ENCODE data around the gene PCDHB15.

The PCDHB15 gene

DNA sequence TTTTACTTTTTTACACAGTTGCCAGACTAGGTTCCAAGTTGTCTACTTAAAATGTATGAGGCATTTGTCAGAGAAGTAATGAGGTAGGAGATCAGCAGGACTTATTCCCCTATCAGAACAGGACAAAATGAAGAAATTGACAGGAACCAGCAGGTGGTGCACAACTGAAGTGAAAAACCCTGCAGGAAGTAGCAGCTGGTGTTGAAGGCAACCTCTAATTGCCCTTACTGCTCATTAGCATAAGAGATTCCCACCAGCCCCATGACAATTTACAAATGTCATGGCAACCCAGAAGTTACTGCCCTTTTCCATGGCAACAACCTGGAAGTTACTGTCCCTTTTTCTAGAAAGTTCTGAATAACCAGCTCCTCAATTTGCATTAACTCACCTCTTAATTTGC lies 5.4 kb downstream of the PCDHB15 start:
- DNase-seq (ENCODE audit: low spot score), result no peak

DNA sequence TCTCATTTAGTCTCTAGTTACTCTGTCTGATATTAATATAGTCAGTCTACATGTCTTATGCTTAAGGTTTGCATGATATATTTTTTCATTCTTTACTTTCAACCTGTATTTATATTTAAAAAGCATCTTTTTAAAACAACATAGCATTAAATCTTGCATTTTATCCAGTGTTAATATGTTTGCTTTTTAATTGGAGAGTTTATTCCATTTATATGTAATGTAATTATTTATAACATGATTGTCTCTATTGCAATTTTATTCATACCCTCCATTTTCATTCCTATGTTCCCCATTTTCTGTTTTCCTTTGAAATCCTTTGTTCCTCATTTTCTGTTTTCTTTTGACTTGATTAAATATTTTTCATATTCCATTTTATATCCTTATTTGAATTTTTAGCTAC lies 13.3 kb downstream of the PCDHB15 start:
- DNase-seq (ENCODE audit: low spot score), result no peak

DNA sequence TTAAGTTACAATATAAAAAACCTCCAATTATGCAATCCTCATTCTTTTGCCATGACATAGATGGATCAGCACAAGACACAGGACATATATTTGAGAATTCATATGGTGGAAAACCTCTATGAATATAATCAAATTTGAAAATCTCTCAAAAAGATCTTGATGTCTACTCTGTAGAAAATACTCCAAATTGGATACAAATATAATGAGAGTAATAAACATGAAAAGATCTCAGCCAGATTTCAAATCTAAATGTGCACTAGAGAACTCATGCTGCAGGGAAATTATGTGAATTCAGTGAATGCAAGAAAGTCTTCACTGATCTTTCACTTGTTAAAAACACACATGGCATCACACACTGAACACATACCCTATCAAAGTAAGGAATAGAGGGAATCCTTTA lies 13.8 kb downstream of the PCDHB15 start:
- no peak for DNase-seq (ENCODE audit: low spot score)

DNA sequence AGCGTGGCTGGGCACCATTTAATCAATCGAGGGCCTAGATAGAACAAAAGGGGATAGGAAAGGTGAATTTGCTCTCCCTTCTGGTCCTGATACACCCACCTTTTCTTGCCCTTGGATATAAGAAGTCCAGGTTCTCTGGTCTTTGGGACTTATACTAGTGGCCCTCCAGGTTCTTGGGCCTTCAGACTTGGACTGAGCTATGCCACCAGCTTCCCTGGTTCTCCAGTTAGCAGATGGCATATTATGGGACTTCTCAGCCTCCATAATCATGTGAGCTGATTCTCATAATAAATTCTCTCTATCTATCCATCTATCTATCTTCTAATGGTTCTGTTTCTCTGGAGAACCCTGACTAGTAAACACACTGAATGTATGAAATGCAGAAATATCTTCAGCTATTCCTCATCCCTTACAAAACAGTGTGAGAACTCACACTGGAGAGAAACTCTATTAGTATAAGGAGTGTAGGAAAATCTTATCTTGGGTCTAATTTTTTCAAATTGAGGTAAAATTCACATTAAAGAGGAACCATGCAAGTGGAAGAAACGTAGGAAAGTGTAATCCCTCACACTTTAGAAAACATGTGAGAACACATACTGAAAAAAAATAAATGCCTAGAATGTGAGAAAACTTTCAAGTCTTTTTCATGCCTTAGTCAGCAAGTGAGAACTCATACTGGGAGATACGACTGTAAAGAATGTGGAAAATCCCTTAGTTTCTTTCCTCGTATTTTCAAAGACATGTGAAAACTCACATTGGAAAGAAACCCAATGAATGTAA lies 15.5 kb downstream of the PCDHB15 start:
- DNase-seq (ENCODE audit: low spot score), result no peak

DNA sequence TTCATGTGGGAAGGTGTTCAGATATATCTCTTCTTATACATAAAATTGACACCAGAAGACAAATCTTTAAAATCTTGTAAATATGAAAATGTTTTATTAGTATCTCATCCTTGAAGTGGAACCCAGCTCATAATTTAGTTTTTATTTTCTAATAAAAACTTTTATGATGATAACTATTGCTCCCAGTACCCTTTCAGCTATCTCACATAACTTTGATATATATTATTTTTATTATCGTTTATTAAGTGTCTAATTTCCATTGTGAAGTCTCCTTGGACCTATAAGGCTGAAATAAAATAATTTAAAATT lies 16.0 kb downstream of the PCDHB15 start:
- DNase-seq (ENCODE audit: low spot score), result no peak

DNA sequence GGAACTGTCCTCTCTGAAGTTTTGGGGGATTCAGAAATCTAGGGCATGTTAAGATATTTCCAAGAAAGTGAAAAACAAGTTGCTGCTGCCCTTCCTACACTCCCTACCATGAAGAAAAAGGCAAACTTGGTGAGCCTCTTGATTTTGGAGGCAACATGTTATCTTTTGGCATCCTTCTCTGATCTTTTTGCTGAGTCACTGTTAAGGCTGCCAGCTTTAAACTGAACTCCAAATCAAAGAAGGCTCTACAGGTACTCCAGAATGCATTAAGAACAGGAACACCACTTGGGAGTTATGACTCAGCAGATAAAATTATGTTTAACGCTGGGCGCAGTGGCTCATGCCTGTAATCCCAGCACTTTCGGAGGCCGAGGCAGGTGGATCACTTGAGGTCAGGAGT lies 24.0 kb downstream of the PCDHB15 start:
- DNase-seq (ENCODE audit: low spot score), result no peak

DNA sequence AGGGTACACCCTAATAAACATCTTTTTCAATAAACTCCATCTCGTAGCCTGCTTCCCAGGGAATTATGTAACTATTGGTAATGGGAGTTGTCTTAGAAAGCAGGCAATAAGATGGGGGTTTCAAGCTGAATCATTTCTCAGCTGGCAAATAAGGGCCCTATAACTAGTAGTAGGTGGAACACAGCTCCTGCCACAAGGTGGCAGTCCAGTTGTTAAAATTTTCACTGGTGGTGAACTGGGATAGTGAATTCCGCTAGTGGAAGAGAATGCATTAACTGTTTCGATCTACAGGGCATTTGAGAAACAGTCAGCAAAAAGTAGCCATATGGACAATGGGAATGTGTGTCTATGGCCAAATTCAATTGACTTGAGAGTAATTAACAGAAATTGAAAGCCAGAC lies 27.7 kb downstream of the PCDHB15 start:
- DNase-seq (ENCODE audit: low spot score), result no peak

DNA sequence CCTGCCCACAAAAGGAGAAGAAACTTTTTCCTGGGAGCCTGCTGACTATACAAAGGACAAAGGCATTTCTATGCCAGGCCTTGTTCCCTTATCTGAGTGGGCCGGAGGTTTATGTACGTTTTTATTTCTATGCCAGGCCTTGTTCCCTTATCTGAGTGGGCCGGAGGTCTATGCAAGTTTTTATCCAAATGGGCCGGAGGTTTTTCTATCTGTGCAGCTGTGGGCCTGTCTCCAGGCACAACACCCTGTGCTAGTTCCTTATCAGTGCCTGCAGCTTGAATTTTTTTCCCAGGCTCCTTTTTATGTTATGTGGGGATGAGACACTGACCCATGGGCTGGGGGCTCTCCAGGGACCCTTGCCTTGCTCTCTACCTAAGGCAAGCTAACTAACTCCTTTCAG lies 53.2 kb downstream of the PCDHB15 start:
- DNase-seq (ENCODE audit: low spot score), result no peak
